ENCODE data around the gene TYW1. TPM values are rescaled to one million over a fixed set of nuclear protein-coding genes. Genes with fewer than 3 reads are reported as not detected.

The TYW1 gene
- total RNA-seq, 1 experiment from 2014 or later = 15.3 TPM

- TF ChIP-seq MAX (CRISPR knock-in tag; IDR thresholded peaks at IDR 0.05) = no peak
- TF ChIP-seq FOXP1 (CRISPR knock-in tag; IDR thresholded peaks at IDR 0.05; ENCODE audit: borderline replicate concordance) = no peak
Measured at GRCh38 chr7:67019562-67020390, 23.1 kb downstream of the TYW1 start (continued).

GRCh38 chr7:67021260-67021659 lies 24.6 kb downstream of the TYW1 start:
- POLR2A ChIA-PET = no interaction called here
- no peak for ATAC-seq
- Mint-ChIP-seq H3K36me3 (peaks cover 47% of the 10 kb centered on the region), H3K9me3 (no peaks in the 10 kb centered on the region), H3K27ac (peak overlapping the region; percentile 16; the same call in 1 of the 2 replicates), H3K27me3 (ENCODE audit: low read depth) (no peaks in the 10 kb centered on the region), H3K4me3 (no peak overlapping the region), H3K4me1 (no peaks in the 10 kb centered on the region)
- TF ChIP-seq IRF2 (CRISPR knock-in tag; IDR thresholded peaks at IDR 0.05; ENCODE audit: borderline replicate concordance, low read depth) = no peak
- TF ChIP-seq AFF4 (CRISPR knock-in tag; IDR thresholded peaks at IDR 0.05; ENCODE audit: borderline replicate concordance) = no peak
- TF ChIP-seq GRHL2 (CRISPR knock-in tag; IDR thresholded peaks at IDR 0.05; ENCODE audit: insufficient replicate concordance, severe bottlenecking) = no peak
- TF ChIP-seq CDX4 (CRISPR knock-in tag; IDR thresholded peaks at IDR 0.05; ENCODE audit: borderline replicate concordance) = no peak
- DNase-seq (ENCODE audit: low spot score) = no peak
- CTCF ChIA-PET = no interaction called here

GRCh38 chr7:67022511-67022910 lies 25.9 kb downstream of the TYW1 start:
- H3K9me3 Mint-ChIP-seq = no peaks in the 10 kb centered on the region
- DNase-seq (ENCODE audit: low spot score) (no peak), ATAC-seq (no peak)
- H3K4me3 Mint-ChIP-seq = no peak overlapping the region
- H3K27me3 Mint-ChIP-seq (ENCODE audit: low read depth) = no peaks in the 10 kb centered on the region
- POLR2A ChIA-PET = no interaction called here
- CTCF ChIA-PET = no interaction called here
- H3K27ac Mint-ChIP-seq = peak overlapping the region; percentile 37; the same call in 1 of the 2 replicates
- no peaks in the 10 kb centered on the region for H3K4me1 Mint-ChIP-seq
- H3K36me3 Mint-ChIP-seq = peaks cover 43% of the 10 kb centered on the region
- TF ChIP-seq IRF2 (CRISPR knock-in tag; IDR thresholded peaks at IDR 0.05; ENCODE audit: borderline replicate concordance, low read depth) (no peak), NR1H2 (CRISPR knock-in tag; IDR thresholded peaks at IDR 0.05) (no peak), ESRRA (CRISPR knock-in tag; IDR thresholded peaks at IDR 0.05; ENCODE audit: borderline replicate concordance) (no peak), ZNF317 (CRISPR knock-in tag; IDR thresholded peaks at IDR 0.05; ENCODE audit: borderline replicate concordance, low read depth) (no peak), FOXP4 (CRISPR knock-in tag; IDR thresholded peaks at IDR 0.05) (no peak), ARID4B (CRISPR knock-in tag; IDR thresholded peaks at IDR 0.05; ENCODE audit: borderline replicate concordance) (no peak), IRF1 (CRISPR knock-in tag; IDR thresholded peaks at IDR 0.05) (no peak), TCF7 (CRISPR knock-in tag; IDR thresholded peaks at IDR 0.05; ENCODE audit: low read depth) (no peak), PREB (CRISPR knock-in tag; IDR thresholded peaks at IDR 0.05; ENCODE audit: borderline replicate concordance) (no peak), GTF2I (CRISPR knock-in tag; conservative IDR thresholded peaks at IDR 0.05) (no peak), EMX1 (CRISPR knock-in tag; IDR thresholded peaks at IDR 0.05) (no peak), ETV6 (CRISPR knock-in tag; IDR thresholded peaks at IDR 0.05) (no peak), FOXK1 (CRISPR knock-in tag; IDR thresholded peaks at IDR 0.05) (no peak)
